Tibial nerve (tissue), 4 donors: Measurements from ENCODE around the gene KLK12.

ENCODE experiments used
- CTCF ChIP-seq, 5 experiments: fragments of 200-600 bp in 3 of 5; fragments of 450-650 bp in 2 of 5; sonication (generic) in 3 of 5; IDR thresholded peaks; one replicate each; pipeline ENCODE4 v1.5.1; 2016 to 2019; ENCODE audit warnings: antibody characterized with exemption in 5 of 5, mild to moderate bottlenecking in 3 of 5, moderate library complexity in 2 of 5
- EP300 ChIP-seq, 2 donors: sonication (generic); formaldehyde crosslinking; IDR thresholded peaks; one replicate each; pipeline ENCODE4 v1.6.1; 2017; ENCODE audit warnings: antibody characterized with exemption in 2 of 2, mild to moderate bottlenecking in 1 of 2

- TF ChIP-seq CTCF (IDR thresholded peaks at IDR 0.05) (no peak), EP300 (IDR thresholded peaks at IDR 0.05) (no peak)
These were observed 25.5 kb downstream of the KLK12 start for GRCh38 chr19:51009061-51009891.
